HCT116 (cell line): ENCODE measurements around the gene TMEM40. TPM values are rescaled to one million over a fixed set of nuclear protein-coding genes. Genes with fewer than 3 reads are reported as not detected.

ENCODE experiments used
- ATAC-seq: fragments of 200-7000 bp; cut with Tn5 transposase; 2 replicates; pipeline ENCODE4 v1.9.1; 2020; ENCODE audit warnings: mild to moderate bottlenecking, moderate library complexity
- BruUV-seq: library from RNA; stranded (reverse); fragments of 400-500 nt; replicated peaks from 2 replicates; lab custom pipeline; 2021; lab: Mats Ljungman, UMichigan
- CTCF ChIA-PET: fragments of 300-600 bp; sonication (Branson Sonifier 250); formaldehyde crosslinking; loops from one replicate; lab custom pipeline; 2021; ENCODE audit warnings: antibody characterized with exemption; lab: Charles Lee
- POLR2A ChIA-PET: fragments of 300-600, 350-600 bp; sonication (Branson Sonifier 250); formaldehyde crosslinking; loops from one replicate; lab custom pipeline; 2021; ENCODE audit warnings: antibody characterized with exemption; lab: Charles Lee
- RAD21 ChIA-PET, 2 experiments: fragments of 300-600 bp; sonication (Branson Sonifier 250); formaldehyde crosslinking; loops; one replicate each; lab custom pipeline; 2023; ENCODE audit warnings: low total read pairs in 2 of 2; ENCODE audit not compliant: uncharacterized antibody in 2 of 2, unreplicated experiment in 2 of 2, low non-redundant PET in 1 of 2; lab: Charles Lee
- DNase-seq: peaks from one replicate; pipeline ENCODE4 v3.0.0-alpha.2; 2010; ENCODE audit warnings: low read depth, low spot score
- H2AFZ ChIP-seq: fragments of 200-600 bp; shearing (Covaris generic), sonication (generic); 2 replicates; pipeline ENCODE4 v1.6.1; 2017; ENCODE audit warnings: low read depth, mixed run types, mixed read lengths, antibody characterized with exemption, low read length; ENCODE audit not compliant: poor library complexity, severe bottlenecking
- H3K27ac ChIP-seq: 2 replicates; pipeline ENCODE4 v1.5.1; 2012; ENCODE audit warnings: low read depth, low read length
- H3K27me3 ChIP-seq: fragments of 200-600 bp; sonication (generic); 2 replicates; pipeline ENCODE4 v1.6.1; 2016; ENCODE audit warnings: mixed run types, low read length, mixed read lengths; ENCODE audit not compliant: insufficient read depth
- H3K36me3 ChIP-seq, 2 experiments: fragments of 200-500 bp in 1 of 2; fragments of 200-600 bp in 1 of 2; sonication (Bioruptor generic) in 1 of 2; sonication (generic) in 1 of 2; 2 replicates each; pipeline versions ENCODE4 v1.5.1 to v1.6.1; 2014 to 2016; ENCODE audit warnings: low read length in 2 of 2, inconsistent platforms in 1 of 2, mixed read lengths in 1 of 2, mixed run types in 1 of 2; ENCODE audit not compliant: insufficient read depth in 2 of 2, control insufficient read depth in 1 of 2
- H3K4me1 ChIP-seq, 2 experiments: fragments of 200-600 bp in 1 of 2; sonication (generic) in 1 of 2; 2 replicates each; pipeline versions ENCODE4 v1.5.1 to v1.6.1; 2012 to 2017; ENCODE audit warnings: low read length in 2 of 2, inconsistent platforms in 1 of 2, mild to moderate bottlenecking in 1 of 2, mixed read lengths in 1 of 2, mixed run types in 1 of 2, moderate library complexity in 1 of 2; ENCODE audit not compliant: insufficient read depth in 2 of 2, control insufficient read depth in 1 of 2
- H3K4me2 ChIP-seq: fragments of 200-600 bp; sonication (generic); 2 replicates; pipeline ENCODE4 v1.6.1; 2017; ENCODE audit warnings: mixed run types, low read length, mixed read lengths
- H3K4me3 ChIP-seq, 2 experiments: fragments of 200-600 bp in 1 of 2; sonication (generic) in 1 of 2; replicated peaks in 1 of 2; 2 replicates each; pipeline ENCODE4 v1.5.1; 2011 to 2016; ENCODE audit warnings: low read length in 2 of 2, control low read depth in 1 of 2, low read depth in 1 of 2, mild to moderate bottlenecking in 1 of 2, mixed read lengths in 1 of 2, mixed run types in 1 of 2
- H3K79me2 ChIP-seq: fragments of 200-600 bp; sonication (generic); 2 replicates; pipeline ENCODE4 v1.6.1; 2017; ENCODE audit warnings: mild to moderate bottlenecking, mixed run types, low read length, moderate library complexity, mixed read lengths; ENCODE audit not compliant: insufficient read depth
- H3K9ac ChIP-seq: fragments of 200-600 bp; sonication (generic); 2 replicates; pipeline ENCODE4 v1.6.1; 2016; ENCODE audit warnings: low read length, mixed read lengths
- H3K9me2 ChIP-seq: fragments of 200-600 bp; sonication (generic), shearing (Covaris generic); 2 replicates; pipeline ENCODE4 v1.6.1; 2017; ENCODE audit warnings: mixed run types, mild to moderate bottlenecking, moderate library complexity; ENCODE audit not compliant: insufficient read depth
- H3K9me3 ChIP-seq, 2 experiments: fragments of 200-500 bp in 1 of 2; fragments of 200-600 bp in 1 of 2; sonication (Bioruptor generic) in 1 of 2; sonication (generic) in 1 of 2; 2 replicates each; pipeline ENCODE4 v1.6.1; 2014 to 2017; ENCODE audit warnings: low read length in 2 of 2, mixed read lengths in 2 of 2, inconsistent platforms in 1 of 2, low read depth in 1 of 2, mild to moderate bottlenecking in 1 of 2, mixed run types in 1 of 2, moderate library complexity in 1 of 2; ENCODE audit not compliant: control insufficient read depth in 1 of 2, insufficient read depth in 1 of 2
- H4K20me1 ChIP-seq: fragments of 200-600 bp; sonication (generic), shearing (Covaris generic); 2 replicates; pipeline ENCODE4 v1.6.1; 2017; ENCODE audit warnings: mixed run types, mild to moderate bottlenecking, moderate library complexity; ENCODE audit not compliant: insufficient read depth
- CBX3 ChIP-seq: IDR thresholded peaks from 2 replicates; pipeline ENCODE4 v1.6.1; 2012; ENCODE audit warnings: low read depth
- EGR1 ChIP-seq: IDR thresholded peaks from 2 replicates; pipeline ENCODE4 v1.6.1; 2012; ENCODE audit warnings: low read depth
- ELF1 ChIP-seq: IDR thresholded peaks from 2 replicates; pipeline ENCODE4 v1.6.1; 2012; ENCODE audit warnings: low read depth, borderline replicate concordance
- FOSL1 ChIP-seq: IDR thresholded peaks from 2 replicates; pipeline ENCODE4 v1.6.1; 2012; ENCODE audit warnings: low read depth
- JUND ChIP-seq: IDR thresholded peaks from 2 replicates; pipeline ENCODE4 v1.6.1; 2012
- POLR2A ChIP-seq: IDR thresholded peaks from 2 replicates; pipeline ENCODE4 v1.7.0; 2011; ENCODE audit warnings: borderline replicate concordance; ENCODE audit not compliant: insufficient read depth, insufficient read length; ENCODE audit errors: extremely low read depth
- POLR2AphosphoS5 ChIP-seq: IDR thresholded peaks from 2 replicates; pipeline ENCODE4 v1.6.1; 2011; ENCODE audit warnings: mild to moderate bottlenecking, low read depth, low read length, moderate library complexity
- RAD21 ChIP-seq: IDR thresholded peaks from 2 replicates; pipeline ENCODE4 v1.6.1; 2012; ENCODE audit warnings: low read depth, mild to moderate bottlenecking
- SIN3A ChIP-seq: IDR thresholded peaks from 2 replicates; pipeline ENCODE4 v1.6.1; 2012; ENCODE audit warnings: low read depth
- SRF ChIP-seq: IDR thresholded peaks from 2 replicates; pipeline ENCODE4 v1.6.1; 2012; ENCODE audit warnings: low read depth
- YY1 ChIP-seq: IDR thresholded peaks from 2 replicates; pipeline ENCODE4 v1.6.1; 2011; ENCODE audit warnings: low read length, low read depth, moderate library complexity, mild to moderate bottlenecking; ENCODE audit not compliant: insufficient replicate concordance; ENCODE audit errors: extremely low read depth
- ZBTB33 ChIP-seq: IDR thresholded peaks from 2 replicates; pipeline ENCODE4 v1.6.1; 2011; ENCODE audit warnings: mild to moderate bottlenecking, low read length, moderate library complexity; ENCODE audit not compliant: insufficient replicate concordance; ENCODE audit errors: extremely low read depth
- ZFX ChIP-seq: fragments of 450-650 bp; IDR thresholded peaks from 2 replicates; pipeline ENCODE4 v1.6.1; 2017
- intact Hi-C: fragments of 100-400 bp; cut with micrococcal nuclease; formaldehyde crosslinking; loops from 2 replicates; pipeline ENCODE4 v1.10.0; 2022
- total RNA-seq: library from RNA; stranded (reverse); gene quantifications from one replicate; pipeline ENCODE4 v1.2.1, GENCODE V29; 2021; ENCODE audit not compliant: unreplicated experiment

The TMEM40 gene
- total RNA-seq, 1 experiment from 2014 or later = 12.3 TPM

GRCh38 chr3:12710062-12710461, 49.0 kb downstream of the TMEM40 start:
- TF ChIP-seq POLR2A = no peak
- no peak for TF ChIP-seq ZFX
- no peak for TF ChIP-seq RAD21
- no peak for TF ChIP-seq JUND
- TF ChIP-seq SRF = no peak
- TF ChIP-seq CBX3 = no peak
- TF ChIP-seq ELF1 = no peak
- TF ChIP-seq FOSL1 = no peak
- no peak for TF ChIP-seq EGR1
- TF ChIP-seq SIN3A = no peak
- Histone ChIP-seq H3K4me1 (no peaks in the 10 kb centered on the region; a peak in 2 of 4 replicates), H3K36me3 (no peaks in the 10 kb centered on the region), H3K9me3 (no peaks in the 10 kb centered on the region), H3K27me3 (no peaks in the 10 kb centered on the region), H2AFZ (no peak overlapping the region), H3K9ac (no peak overlapping the region), H4K20me1 (no peaks in the 10 kb centered on the region), H3K9me2 (no peaks in the 10 kb centered on the region), H3K27ac (no peak overlapping the region), H3K4me2 (no peak overlapping the region), H3K4me3 (no peak overlapping the region), H3K79me2 (no peaks in the 10 kb centered on the region)
- ChIA-PET RAD21 (no interaction called here), CTCF (interaction anchor here (1.2 kb wide), 1 partner anchor 100 kb away, joined by 3 read pairs; no protein-coding TSS in a partner anchor), POLR2A (no interaction called here)
- DNase-seq (no peak), ATAC-seq (no peak)
- BruUV-seq = no TSS peak
- intact Hi-C loops = no loop called here

- no peak overlapping the region for H2AFZ ChIP-seq
- RAD21 ChIA-PET = no interaction called here
- no peak overlapping the region for H3K4me3 ChIP-seq
- no peak overlapping the region for H3K4me2 ChIP-seq
- no peaks in the 10 kb centered on the region for H3K79me2 ChIP-seq
- H3K27ac ChIP-seq = no peak overlapping the region
- H3K9me2 ChIP-seq = no peaks in the 10 kb centered on the region
- H4K20me1 ChIP-seq = no peaks in the 10 kb centered on the region
- H3K4me1 ChIP-seq = no peaks in the 10 kb centered on the region; a peak in 2 of 4 replicates
- TF ChIP-seq POLR2AphosphoS5 = no peak
- TF ChIP-seq YY1 = no peak
- no peak for TF ChIP-seq EGR1
- TF ChIP-seq ZBTB33 = no peak
- CTCF ChIA-PET = no interaction called here
- intact Hi-C loops = loop anchor here (5.0 kb wide), 1 partner anchor 123 kb away; no protein-coding TSS in a partner anchor
- POLR2A ChIA-PET = no interaction called here
- H3K9me3 ChIP-seq = no peaks in the 10 kb centered on the region
- no TSS peak for BruUV-seq
- no peak overlapping the region for H3K9ac ChIP-seq
- no peaks in the 10 kb centered on the region for H3K36me3 ChIP-seq
- DNase-seq (no peak), ATAC-seq (no peak)
- H3K27me3 ChIP-seq = no peaks in the 10 kb centered on the region
Observed at GRCh38 chr3:12709334-12709733, 49.7 kb downstream of the TMEM40 start.
